ENCODE data around the gene PTPRE.
A peak's percentile ranks its signal among the peaks of the same experiment; 100 is the strongest.

PTPRE gene

GRCh38 chr10:127915324-127915723 is 8.4 kb downstream of the PTPRE start:
- TF ChIP-seq TSHZ2 (CRISPR knock-in tag; IDR thresholded peaks at IDR 0.05) (peak; percentile 74), SNAI2 (CRISPR knock-in tag; IDR thresholded peaks at IDR 0.05) (peak; percentile 78; the same call in 1 of the 2 replicates), TCF4 (CRISPR knock-in tag; IDR thresholded peaks at IDR 0.05; ENCODE audit: borderline replicate concordance) (no peak), ARNTL (CRISPR knock-in tag; IDR thresholded peaks at IDR 0.05; ENCODE audit: borderline replicate concordance, low read depth) (no peak), ZC3H10 (CRISPR knock-in tag; IDR thresholded peaks at IDR 0.05) (no peak), RARB (CRISPR knock-in tag; IDR thresholded peaks at IDR 0.05) (no peak), OSR1 (CRISPR knock-in tag; IDR thresholded peaks at IDR 0.05) (no peak), TOX (CRISPR knock-in tag; IDR thresholded peaks at IDR 0.05; ENCODE audit: borderline replicate concordance) (no peak), CSDC2 (CRISPR knock-in tag; IDR thresholded peaks at IDR 0.05) (peak; percentile 40; the same call in 1 of the 2 replicates), PPARA (CRISPR knock-in tag; IDR thresholded peaks at IDR 0.05; ENCODE audit: borderline replicate concordance) (no peak), CREB5 (CRISPR knock-in tag; IDR thresholded peaks at IDR 0.05; ENCODE audit: low read depth) (no peak), BACH2 (CRISPR knock-in tag; IDR thresholded peaks at IDR 0.05; ENCODE audit: borderline replicate concordance) (no peak), PATZ1 (CRISPR knock-in tag; IDR thresholded peaks at IDR 0.05; ENCODE audit: borderline replicate concordance) (no peak; the same call in 1 of the 2 replicates), ZNF70 (CRISPR knock-in tag; IDR thresholded peaks at IDR 0.05) (no peak), ISL1 (CRISPR knock-in tag; IDR thresholded peaks at IDR 0.05) (peak; percentile 94), ESRRG (CRISPR knock-in tag; IDR thresholded peaks at IDR 0.05) (peak; percentile 64; the same call in 1 of the 2 replicates), CSRNP3 (CRISPR knock-in tag; IDR thresholded peaks at IDR 0.05) (no peak), ZFP30 (CRISPR knock-in tag; IDR thresholded peaks at IDR 0.05) (no peak), POU6F1 (CRISPR knock-in tag; IDR thresholded peaks at IDR 0.05; ENCODE audit: borderline replicate concordance, low read depth) (no peak; the same call in 1 of the 2 replicates), GLIS3 (CRISPR knock-in tag; IDR thresholded peaks at IDR 0.05) (0 out of 2 replicates have a peak, but pooled peaks have one; percentile 37), ZNF8 (CRISPR knock-in tag; IDR thresholded peaks at IDR 0.05) (no peak), ZNF565 (CRISPR knock-in tag; conservative IDR thresholded peaks at IDR 0.05; ENCODE audit: low read depth) (no peak), ZFP3 (CRISPR knock-in tag; IDR thresholded peaks at IDR 0.05) (peak; percentile 73)
- peak; percentile 70 for ATAC-seq

- ATAC-seq: no peak
Observed at GRCh38 chr10:127916826-127917225, 9.9 kb downstream of the PTPRE start.

More at GRCh38 chr10:127916826-127917225, 9.9 kb downstream of the PTPRE start:
- TF ChIP-seq ZNF565 (CRISPR knock-in tag; conservative IDR thresholded peaks at IDR 0.05; ENCODE audit: low read depth) (no peak), TOX (CRISPR knock-in tag; IDR thresholded peaks at IDR 0.05; ENCODE audit: borderline replicate concordance) (no peak), ARNTL (CRISPR knock-in tag; IDR thresholded peaks at IDR 0.05; ENCODE audit: borderline replicate concordance, low read depth) (no peak)

Data from SK-N-SH treated with all-trans-retinoic acid at 6 μM for 48 hours (cell line).